Stimulated activated CD8-positive, alpha-beta memory T cell treated with anti-CD3 and anti-CD28 coated beads, Interleukin-7, amount 100 ng/mL, for 4 hours (primary cell): Measurements from ENCODE around the gene DHX9.
A peak's percentile ranks its signal among the peaks of the same experiment; 100 is the strongest.

Source experiments
- DNase-seq, 2 donors: peaks; one replicate each; pipeline ENCODE4 v3.0.0-alpha.2; 2020; ENCODE audit warnings: low read depth in 2 of 2

The DHX9 gene

DNA sequence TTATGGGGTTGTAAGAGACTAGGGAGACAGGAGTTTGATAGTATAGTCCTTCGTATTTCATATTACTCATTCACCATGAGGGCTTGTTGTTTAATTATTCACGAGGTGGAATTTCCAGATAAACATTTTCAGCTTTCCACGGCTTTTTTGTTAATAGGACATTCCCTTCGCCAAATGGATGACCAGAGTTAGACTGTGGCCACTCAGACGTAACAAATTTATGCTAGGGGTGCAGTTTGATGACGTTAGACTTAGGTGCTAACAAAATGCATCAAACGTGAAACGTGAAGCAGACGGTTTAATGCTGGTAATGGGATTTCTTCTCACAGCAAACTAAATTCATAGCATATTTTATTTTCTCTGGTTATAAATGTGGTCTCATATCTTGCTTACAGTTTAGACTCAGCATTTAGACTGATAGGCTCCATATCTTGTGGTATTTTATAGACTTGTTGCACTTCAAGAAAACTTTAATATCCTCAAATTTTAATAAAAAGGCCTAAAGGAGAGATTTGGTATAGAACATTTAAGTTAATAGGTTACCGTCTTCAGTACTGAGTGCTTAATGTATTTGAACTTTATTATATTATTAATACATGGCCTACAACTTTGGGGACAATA is 2.3 kb downstream of the DHX9 start:
- no peak for DNase-seq

- no peak for DNase-seq
Observed at GRCh38 chr1:182842265-182842664, 3.1 kb downstream of the DHX9 start.

- peak in 1 of 2 donors; percentile 18 for DNase-seq
Observed at GRCh38 chr1:182845379-182845778, 6.2 kb downstream of the DHX9 start.

GRCh38 chr1:182845894-182846293 is 6.7 kb downstream of the DHX9 start:
- DNase-seq, result no peak

- no peak for DNase-seq
Observed at GRCh38 chr1:182847105-182847504, 8.0 kb downstream of the DHX9 start.

DNA sequence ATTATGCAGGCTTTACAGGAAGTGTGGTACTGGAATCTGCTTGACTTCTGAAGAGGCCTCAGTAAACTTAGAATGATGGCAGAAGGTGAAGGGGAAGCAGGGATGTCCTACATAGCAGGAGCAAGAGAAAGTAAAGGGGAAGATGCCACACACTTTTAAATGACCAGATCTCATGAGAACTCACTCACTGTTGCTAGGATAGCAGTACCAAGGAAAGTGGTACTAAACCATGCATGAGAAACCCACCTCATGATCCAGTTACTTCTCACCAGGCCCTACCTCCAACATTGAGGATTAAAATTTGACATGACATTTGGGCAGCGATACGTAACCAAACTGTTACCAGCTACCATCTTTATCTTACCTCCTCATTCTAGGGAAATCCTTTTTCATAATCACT is 9.6 kb downstream of the DHX9 start:
- no peak for DNase-seq

GRCh38 chr1:182850319-182850718 is 11.2 kb downstream of the DHX9 start:
- DNase-seq, result no peak

GRCh38 chr1:182851825-182852224 is 12.7 kb downstream of the DHX9 start:
- no peak for DNase-seq

DNA sequence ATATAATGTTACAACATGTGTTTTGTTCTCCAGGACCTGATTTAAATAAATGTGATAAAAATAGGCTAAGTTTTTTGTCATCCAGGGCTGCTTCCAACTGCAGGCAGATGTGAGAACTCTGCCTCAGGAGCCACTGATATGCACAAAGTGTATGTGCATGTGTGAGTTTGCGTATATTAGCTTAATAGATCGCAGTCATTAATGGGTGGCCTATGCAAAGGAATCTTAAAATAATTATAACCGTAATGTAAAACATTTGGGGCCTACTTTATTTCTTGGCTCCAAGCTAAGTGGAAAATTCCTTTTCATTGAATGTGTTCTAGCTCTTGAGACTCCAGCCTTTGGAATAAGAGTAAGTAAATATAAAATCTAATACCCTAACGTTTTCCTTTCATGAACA is 16.8 kb downstream of the DHX9 start:
- DNase-seq, result no peak

- no peak for DNase-seq
Observed at GRCh38 chr1:182857212-182857611, 18.1 kb downstream of the DHX9 start.

GRCh38 chr1:182860658-182861057 is 21.5 kb downstream of the DHX9 start:
- no peak for DNase-seq

DNA sequence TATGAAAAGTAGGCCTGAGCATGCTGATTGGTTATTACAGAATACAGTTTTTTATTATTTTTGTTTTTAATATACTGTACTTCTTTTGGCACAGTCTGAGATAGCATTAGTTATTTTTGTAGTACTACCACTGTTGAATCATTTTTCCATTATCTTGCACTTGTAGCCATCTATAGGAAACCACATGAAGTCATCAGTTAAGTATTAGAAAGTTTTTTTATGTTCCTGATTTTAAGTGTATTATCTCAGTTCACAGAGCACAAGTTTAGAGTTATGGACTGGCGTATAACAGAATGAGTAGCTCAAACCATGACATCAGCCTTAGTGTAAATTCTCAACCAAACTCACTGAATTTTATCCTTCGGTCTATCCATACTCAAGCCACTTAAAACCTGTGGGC is 22.8 kb downstream of the DHX9 start:
- DNase-seq, result no peak

DNA sequence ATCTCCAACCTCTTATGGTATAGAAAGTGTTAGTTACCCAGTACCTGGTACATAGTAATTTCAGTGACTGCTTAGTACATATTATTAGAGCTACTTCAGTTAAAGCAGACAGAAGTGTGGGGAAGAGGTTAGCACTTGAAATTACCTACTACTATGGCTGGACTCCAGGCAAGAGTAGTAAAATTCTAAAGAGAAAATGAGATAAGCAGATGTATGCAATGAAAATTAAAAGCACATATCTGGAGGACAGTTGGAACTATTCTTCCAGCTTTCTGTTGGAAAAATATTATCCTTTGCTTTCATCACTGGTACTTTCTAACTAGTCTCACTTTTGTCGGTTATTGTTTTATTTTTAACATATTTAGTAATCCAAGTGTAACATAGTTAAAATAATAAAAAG is 23.7 kb downstream of the DHX9 start:
- DNase-seq, result no peak

DNA sequence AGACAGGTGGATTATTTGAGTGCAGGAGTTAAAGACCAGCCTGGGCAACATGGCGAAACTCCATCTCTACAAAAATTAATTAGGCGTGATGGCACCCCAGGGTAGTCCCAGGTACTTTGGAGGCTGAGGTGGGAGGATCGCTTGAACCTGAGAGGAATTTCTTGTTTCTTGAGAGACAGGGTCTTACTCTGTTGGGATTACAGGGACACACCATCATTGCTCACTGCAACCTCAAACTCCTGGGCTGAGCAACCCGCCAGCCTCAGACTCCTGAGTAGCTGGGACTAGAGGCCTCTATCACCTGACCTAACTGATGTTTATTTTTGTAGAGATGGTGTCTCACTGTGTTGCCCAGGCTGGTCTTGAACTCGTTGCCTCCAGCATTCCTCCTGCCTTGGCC is 24.8 kb downstream of the DHX9 start:
- no peak for DNase-seq

DNA sequence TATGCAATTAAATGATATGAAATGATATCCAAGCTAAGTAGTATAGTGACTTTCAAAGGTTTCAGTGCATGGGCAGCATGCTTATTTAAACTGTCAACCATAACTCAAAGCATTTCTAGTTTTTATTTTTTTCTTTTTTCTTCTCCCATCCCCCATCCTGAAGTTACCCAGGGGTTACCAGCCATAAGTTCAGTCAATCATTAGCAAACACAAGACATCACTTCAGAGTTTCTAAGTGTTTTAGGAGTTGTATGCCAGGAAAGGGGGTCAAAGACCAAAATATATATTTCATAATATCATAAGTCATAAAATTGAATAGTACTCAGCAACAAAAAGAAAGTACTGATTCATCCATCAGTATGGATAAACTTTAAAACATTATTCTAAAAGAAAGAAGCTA is 28.7 kb downstream of the DHX9 start:
- no peak for DNase-seq

DNA sequence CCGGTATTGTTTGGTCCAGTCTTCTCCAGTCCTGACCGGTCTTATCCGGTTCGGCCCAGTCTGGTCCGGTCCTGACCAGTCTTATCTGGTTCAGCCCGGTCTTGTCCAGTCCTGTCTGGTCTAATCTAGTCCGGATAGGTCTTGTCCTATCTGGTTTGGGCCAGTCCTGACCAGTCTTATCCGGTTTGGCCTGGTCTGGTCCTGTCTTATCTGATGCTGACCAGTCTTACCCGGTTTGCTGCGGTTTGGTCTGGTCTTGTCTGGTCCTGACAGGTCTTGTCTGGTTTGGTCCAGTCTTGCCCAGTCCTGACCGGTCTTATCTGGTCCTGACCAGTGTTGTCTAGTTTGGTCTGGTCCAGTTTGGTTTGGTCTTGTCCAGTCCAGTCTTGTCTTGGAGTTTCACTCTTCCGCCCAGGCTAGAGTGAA is 30.1 kb downstream of the DHX9 start:
- DNase-seq, result no peak

DNA sequence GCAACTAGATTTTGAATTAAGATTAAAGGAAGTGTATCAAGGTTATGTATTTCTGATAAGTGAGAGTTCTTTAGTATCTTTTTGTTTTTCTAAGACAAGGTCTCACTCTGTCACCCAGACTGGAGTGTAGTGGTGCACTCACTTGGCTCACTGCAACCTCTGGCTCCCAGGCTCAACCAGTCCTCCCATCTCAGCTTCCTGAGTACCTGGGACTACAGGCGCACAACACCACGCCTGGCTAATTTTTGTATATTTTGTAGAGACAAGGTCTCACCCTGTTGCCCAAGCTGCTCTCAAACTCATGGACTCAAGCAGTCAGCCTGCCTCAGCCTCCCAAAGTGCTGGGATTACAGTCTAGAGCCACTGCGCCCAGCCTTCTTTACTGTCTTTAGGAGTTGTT is 33.7 kb downstream of the DHX9 start:
- no peak for DNase-seq

GRCh38 chr1:182875889-182876288 is 36.7 kb downstream of the DHX9 start:
- DNase-seq, result no peak

- no peak for DNase-seq
Observed at GRCh38 chr1:182877331-182877730, 38.2 kb downstream of the DHX9 start.

GRCh38 chr1:182877842-182878241 is 38.7 kb downstream of the DHX9 start:
- DNase-seq, result no peak

GRCh38 chr1:182884872-182885271 is 45.7 kb downstream of the DHX9 start:
- DNase-seq, result no peak

- no peak for DNase-seq
Observed at GRCh38 chr1:182885591-182885990, 46.4 kb downstream of the DHX9 start.

DNA sequence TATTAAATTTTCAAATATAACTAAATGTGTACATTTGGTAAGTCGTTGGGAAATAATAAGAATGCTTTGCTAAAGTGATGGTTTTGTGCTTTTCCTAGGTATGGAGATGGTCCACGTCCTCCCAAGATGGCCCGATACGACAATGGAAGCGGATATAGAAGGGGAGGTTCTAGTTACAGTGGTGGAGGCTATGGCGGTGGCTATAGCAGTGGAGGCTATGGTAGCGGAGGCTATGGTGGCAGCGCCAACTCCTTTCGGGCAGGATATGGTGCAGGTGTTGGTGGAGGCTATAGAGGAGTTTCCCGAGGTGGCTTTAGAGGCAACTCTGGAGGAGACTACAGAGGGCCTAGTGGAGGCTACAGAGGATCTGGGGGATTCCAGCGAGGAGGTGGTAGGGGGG is 47.8 kb downstream of the DHX9 start:
- DNase-seq, result no peak

DNA sequence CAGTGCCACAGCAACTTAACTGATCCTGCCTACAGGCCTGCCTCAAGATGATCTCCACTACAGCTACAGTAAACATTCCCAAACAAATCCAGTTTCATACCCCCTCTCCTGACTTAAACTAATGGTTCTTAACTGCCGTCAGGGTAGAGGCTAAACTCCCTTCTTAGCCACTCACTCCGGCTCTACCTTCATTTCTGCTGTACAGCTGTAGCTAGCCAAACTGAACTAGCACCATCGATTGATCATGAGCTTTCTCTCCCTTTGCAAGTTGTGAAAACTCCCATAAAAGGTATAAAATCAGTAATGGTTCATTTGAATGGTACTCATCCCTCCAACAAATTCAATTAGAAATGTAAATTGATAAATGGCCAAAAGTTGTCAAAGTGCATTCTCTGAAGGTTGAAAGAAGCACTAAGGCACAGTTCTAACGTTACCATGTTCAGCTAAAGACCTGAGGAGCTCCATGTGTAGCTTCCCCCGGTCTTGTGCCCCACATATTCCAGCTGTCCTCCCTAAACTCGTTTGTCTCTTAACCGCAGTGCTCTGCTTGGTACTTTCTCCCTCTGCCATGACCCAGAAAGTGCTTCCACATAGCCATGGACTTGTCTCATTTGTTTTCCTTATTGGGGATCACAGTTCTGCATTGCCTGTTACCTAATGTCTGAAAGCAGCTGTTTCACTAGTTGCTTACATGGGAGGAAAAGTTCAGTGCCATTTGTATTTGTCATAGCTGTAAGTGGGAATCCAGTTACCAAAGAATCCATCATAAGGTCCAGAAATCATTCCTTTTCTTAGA is 49.8 kb downstream of the DHX9 start:
- DNase-seq, result no peak
